GM06990 (cell line): ENCODE results near the gene FARSA.

Experiments used
- DNase-seq: peaks from one replicate; pipeline ENCODE4 v3.0.0-alpha.2; 2011; ENCODE audit not compliant: insufficient read length; ENCODE audit errors: extremely low read depth
- H3K27me3 ChIP-seq: replicated peaks from 2 replicates; pipeline ENCODE4 v1.6.0; 2011; ENCODE audit warnings: low read length; ENCODE audit not compliant: control insufficient read depth, insufficient read depth
- H3K36me3 ChIP-seq: 2 replicates; pipeline ENCODE4 v1.5.1; 2011; ENCODE audit warnings: low read length; ENCODE audit not compliant: control insufficient read depth, insufficient read depth
- H3K4me3 ChIP-seq: replicated peaks from 2 replicates; pipeline ENCODE4 v1.5.1; 2011; ENCODE audit warnings: low read depth, mild to moderate bottlenecking, control low read depth, low read length
- TF ChIP-seq, protein P1 (sequence below): IDR thresholded peaks from 2 replicates; pipeline ENCODE4 v1.5.1; 2011; ENCODE audit warnings: low read length, control low read depth, mild to moderate bottlenecking, inconsistent platforms; ENCODE audit not compliant: insufficient read depth, poor library complexity, severe bottlenecking

Gene FARSA

GRCh38 chr19:12974301-12975220 is 41.0 kb upstream of the FARSA start:
- TF ChIP-seq, protein P1, sequence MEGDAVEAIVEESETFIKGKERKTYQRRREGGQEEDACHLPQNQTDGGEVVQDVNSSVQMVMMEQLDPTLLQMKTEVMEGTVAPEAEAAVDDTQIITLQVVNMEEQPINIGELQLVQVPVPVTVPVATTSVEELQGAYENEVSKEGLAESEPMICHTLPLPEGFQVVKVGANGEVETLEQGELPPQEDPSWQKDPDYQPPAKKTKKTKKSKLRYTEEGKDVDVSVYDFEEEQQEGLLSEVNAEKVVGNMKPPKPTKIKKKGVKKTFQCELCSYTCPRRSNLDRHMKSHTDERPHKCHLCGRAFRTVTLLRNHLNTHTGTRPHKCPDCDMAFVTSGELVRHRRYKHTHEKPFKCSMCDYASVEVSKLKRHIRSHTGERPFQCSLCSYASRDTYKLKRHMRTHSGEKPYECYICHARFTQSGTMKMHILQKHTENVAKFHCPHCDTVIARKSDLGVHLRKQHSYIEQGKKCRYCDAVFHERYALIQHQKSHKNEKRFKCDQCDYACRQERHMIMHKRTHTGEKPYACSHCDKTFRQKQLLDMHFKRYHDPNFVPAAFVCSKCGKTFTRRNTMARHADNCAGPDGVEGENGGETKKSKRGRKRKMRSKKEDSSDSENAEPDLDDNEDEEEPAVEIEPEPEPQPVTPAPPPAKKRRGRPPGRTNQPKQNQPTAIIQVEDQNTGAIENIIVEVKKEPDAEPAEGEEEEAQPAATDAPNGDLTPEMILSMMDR = no peak
- DNase-seq = no peak
- H3K4me3 ChIP-seq = no peak overlapping the region
- H3K27me3 ChIP-seq = no peaks in the 10 kb centered on the region; the same call in 1 of the 2 replicates
- H3K36me3 ChIP-seq = no peaks in the 10 kb centered on the region

DNA sequence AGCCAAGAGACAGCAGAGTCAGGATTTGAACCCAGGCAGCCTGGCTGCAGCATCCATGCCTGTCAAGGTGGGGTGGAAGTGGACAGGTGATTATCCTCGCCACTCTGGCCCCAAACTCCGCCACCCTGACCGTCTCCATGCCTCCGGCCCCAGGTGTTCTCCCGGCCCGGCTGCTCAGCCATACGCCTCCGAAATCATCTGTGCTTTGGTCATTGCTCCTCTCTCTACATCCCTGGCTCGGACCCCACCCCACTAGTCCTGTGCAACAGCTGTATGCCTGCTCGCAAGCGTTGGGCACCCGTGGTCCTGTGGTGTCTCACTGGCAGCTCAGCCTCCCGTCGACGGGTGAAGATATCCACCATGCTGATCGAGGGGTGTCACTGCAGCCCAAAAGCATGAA is 39.7 kb upstream of the FARSA start:
- DNase-seq = no peak
- H3K36me3 ChIP-seq = no peaks in the 10 kb centered on the region
- TF ChIP-seq, protein P1 = no peak
- H3K27me3 ChIP-seq = no peaks in the 10 kb centered on the region; the same call in 1 of the 2 replicates
- H3K4me3 ChIP-seq = no peak overlapping the region

DNA sequence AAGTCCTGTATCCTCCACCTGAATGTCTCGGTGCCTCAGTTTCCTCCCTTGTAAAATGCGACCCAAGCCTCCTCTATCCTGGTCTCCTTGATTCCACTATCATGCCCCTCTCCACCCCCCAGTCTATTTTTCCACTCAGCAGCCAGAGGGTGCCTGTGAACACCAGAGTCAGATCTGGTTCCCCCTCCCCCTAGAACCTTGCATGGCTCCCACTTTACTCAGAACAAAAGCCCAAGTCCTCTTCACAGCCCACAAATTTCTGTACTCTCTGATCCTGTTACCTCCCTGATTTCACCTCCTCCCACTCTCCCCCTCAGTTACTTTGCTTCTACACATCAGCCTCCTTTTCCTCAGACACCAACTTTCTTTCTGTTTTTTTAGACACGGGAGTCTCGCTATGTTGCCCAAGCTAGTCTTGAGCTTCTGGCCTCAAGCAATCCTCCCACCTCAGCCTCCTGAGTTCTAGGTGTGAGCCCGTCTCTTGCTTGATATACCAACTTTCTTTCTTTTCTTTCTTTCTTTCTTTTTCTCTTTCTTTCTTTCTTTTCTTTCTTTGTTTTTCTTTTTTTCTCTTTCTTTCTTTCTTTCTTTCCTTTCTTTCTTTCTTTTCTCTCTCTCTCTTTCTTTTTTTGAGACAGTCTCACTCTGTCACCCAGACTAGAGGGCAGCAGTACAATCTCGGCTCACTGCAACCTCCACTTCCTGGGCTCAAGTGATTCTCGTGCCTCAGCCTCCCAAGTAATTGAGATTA is 36.7 kb upstream of the FARSA start:
- no peak for DNase-seq
- Histone ChIP-seq H3K27me3 (no peaks in the 10 kb centered on the region; the same call in 1 of the 2 replicates), H3K4me3 (no peak overlapping the region), H3K36me3 (no peaks in the 10 kb centered on the region)
- TF ChIP-seq, protein P1 = no peak

DNA sequence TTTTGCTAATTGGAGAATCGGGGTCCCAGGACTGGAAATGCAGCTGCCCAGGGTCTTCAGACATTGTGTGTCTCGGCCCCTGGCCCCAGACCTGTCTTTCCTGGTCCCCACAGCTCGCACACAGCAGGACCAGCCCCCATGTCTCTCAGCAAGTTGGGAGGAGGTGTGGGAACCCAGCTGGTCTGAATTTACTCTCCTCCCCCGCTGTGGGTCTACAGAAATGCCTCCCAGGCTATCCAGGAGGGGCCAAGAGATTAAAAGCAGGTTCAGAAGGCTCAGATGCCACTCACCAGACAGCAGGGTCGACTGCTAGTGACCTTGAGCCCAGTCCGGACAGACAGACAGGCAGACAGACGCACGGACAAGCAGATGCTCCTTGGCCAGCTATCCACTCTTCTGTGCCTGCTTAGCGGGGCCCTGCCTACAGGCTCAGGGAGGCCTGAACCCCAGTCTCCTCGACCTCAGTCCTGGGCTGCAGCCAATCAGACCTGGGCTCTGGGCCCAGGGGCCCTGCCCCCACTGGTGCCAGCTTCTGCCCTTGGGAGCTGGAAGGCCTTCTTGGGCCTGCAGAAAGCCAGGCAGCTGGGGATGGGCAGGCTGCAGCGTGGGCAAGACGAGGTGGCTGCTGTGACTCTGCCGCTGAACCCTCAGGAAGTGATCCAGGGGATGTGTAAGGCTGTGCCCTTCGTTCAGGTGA is 35.9 kb upstream of the FARSA start, which contains the start of gene DAND5:
Gene DAND5 (plus strand): TSS at position 285 of the 697 bp plus-strand sequence. CDS start 85 bp downstream, at position 370.
- no peak within 1 kb of the TSS for H3K4me3 ChIP-seq

DNA sequence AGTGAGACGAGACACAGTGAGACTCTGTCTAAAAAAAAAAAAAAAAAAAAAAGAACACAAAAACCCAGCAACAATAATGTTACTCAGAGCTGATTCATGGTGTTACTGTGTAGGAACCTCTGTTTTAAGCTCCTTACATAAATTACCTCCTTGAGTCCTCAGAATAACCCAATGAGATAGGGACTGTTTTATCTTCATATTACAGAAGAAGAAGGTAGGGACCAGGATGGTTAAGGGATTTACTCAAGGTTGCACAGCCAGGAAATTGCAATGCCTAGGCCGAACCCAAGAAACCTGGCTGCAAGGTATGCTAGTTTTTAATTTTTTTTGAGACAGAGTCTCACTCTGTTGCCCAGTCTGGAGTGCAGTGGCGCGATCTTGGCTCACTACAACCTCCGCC is 34.4 kb upstream of the FARSA start:
- H3K36me3 ChIP-seq = no peaks in the 10 kb centered on the region
- no peak for DNase-seq
- TF ChIP-seq, protein P1 = no peak
- no peak overlapping the region for H3K4me3 ChIP-seq
- H3K27me3 ChIP-seq = no peaks in the 10 kb centered on the region; the same call in 1 of the 2 replicates

More for the DNA sequence above, 35.9 kb upstream of the FARSA start, which contains the start of gene DAND5:
- TF ChIP-seq, protein P1 = no peak
- DNase-seq = no peak
- Histone ChIP-seq H3K27me3 (no peaks in the 10 kb centered on the region; the same call in 1 of the 2 replicates), H3K36me3 (no peaks in the 10 kb centered on the region)
